HG02852 (cell line): ENCODE measurements around the gene OSBPL1A.
A peak's percentile ranks its signal among the peaks of the same experiment; 100 is the strongest.

Experiments used
- ATAC-seq: cut with Tn5 transposase; IDR thresholded peaks from one replicate; pipeline ENCODE4 v1.9.1; 2021; ENCODE audit warnings: mild to moderate bottlenecking, moderate library complexity; ENCODE audit not compliant: unreplicated experiment

The OSBPL1A gene

GRCh38 chr18:24344509-24344908 lies 53.1 kb downstream of the OSBPL1A start:
- ATAC-seq, result no peak

- ATAC-seq, result no peak
These were observed 55.3 kb downstream of the OSBPL1A start for GRCh38 chr18:24342347-24342746.

- no peak for ATAC-seq
These were observed 56.3 kb downstream of the OSBPL1A start for GRCh38 chr18:24341361-24341760.

GRCh38 chr18:24333084-24333483 lies 64.5 kb downstream of the OSBPL1A start:
- ATAC-seq, result no peak

GRCh38 chr18:24326211-24326610 lies 71.4 kb downstream of the OSBPL1A start:
- no peak for ATAC-seq

GRCh38 chr18:24322584-24323136 lies 75.0 kb downstream of the OSBPL1A start:
- ATAC-seq, result no peak

GRCh38 chr18:24321071-24321470 lies 76.6 kb downstream of the OSBPL1A start:
- no peak for ATAC-seq

GRCh38 chr18:24319757-24320156 lies 77.9 kb downstream of the OSBPL1A start:
- ATAC-seq, result no peak

- no peak for ATAC-seq
These were observed 80.3 kb downstream of the OSBPL1A start for GRCh38 chr18:24317370-24317769.

GRCh38 chr18:24315170-24315569 lies 82.5 kb downstream of the OSBPL1A start:
- no peak for ATAC-seq

- ATAC-seq, result no peak
These were observed 91.4 kb downstream of the OSBPL1A start for GRCh38 chr18:24306201-24306600.

- ATAC-seq, result no peak
These were observed 96.9 kb downstream of the OSBPL1A start for GRCh38 chr18:24300703-24301102.

GRCh38 chr18:24296276-24296675 lies 101.3 kb downstream of the OSBPL1A start:
- no peak for ATAC-seq

GRCh38 chr18:24293254-24293653 lies 104.4 kb downstream of the OSBPL1A start:
- ATAC-seq, result no peak

GRCh38 chr18:24278591-24278990 lies 119.0 kb downstream of the OSBPL1A start:
- no peak for ATAC-seq

- no peak for ATAC-seq
These were observed 120.0 kb downstream of the OSBPL1A start for GRCh38 chr18:24277516-24278195.

- no peak for ATAC-seq
These were observed 120.6 kb downstream of the OSBPL1A start for GRCh38 chr18:24276994-24277393.

GRCh38 chr18:24274837-24275236 lies 122.8 kb downstream of the OSBPL1A start:
- no peak for ATAC-seq

GRCh38 chr18:24273596-24273995 lies 124.0 kb downstream of the OSBPL1A start:
- ATAC-seq, result no peak

- no peak for ATAC-seq
These were observed 125.4 kb downstream of the OSBPL1A start for GRCh38 chr18:24272229-24272525.

- peak; percentile 65 for ATAC-seq
These were observed 126.0 kb downstream of the OSBPL1A start for GRCh38 chr18:24271381-24272228.

GRCh38 chr18:24270937-24271380 lies 126.7 kb downstream of the OSBPL1A start:
- ATAC-seq, result no peak
